ENCODE results near the gene ATP5PO.

Gene ATP5PO

DNA sequence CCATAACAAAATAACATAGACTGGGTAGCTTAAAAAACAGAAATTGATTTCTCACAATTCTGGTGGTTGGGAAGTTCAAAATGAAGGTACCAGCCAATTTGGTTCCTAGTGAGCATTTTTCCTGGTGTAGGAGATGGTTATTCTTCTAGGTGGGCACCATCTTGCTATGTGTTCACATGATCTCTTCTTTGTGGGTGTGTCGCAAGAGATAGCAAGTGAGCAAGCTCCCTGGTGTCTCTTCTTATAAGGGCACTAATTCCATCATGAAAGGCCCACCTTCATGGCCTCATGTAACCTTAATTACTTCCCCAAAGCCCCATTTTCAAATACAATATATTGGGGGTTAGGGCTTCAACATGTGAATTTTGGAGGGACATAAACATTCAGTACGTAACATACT lies 38.8 kb upstream of the ATP5PO start:
- TF ChIP-seq, protein P1, sequence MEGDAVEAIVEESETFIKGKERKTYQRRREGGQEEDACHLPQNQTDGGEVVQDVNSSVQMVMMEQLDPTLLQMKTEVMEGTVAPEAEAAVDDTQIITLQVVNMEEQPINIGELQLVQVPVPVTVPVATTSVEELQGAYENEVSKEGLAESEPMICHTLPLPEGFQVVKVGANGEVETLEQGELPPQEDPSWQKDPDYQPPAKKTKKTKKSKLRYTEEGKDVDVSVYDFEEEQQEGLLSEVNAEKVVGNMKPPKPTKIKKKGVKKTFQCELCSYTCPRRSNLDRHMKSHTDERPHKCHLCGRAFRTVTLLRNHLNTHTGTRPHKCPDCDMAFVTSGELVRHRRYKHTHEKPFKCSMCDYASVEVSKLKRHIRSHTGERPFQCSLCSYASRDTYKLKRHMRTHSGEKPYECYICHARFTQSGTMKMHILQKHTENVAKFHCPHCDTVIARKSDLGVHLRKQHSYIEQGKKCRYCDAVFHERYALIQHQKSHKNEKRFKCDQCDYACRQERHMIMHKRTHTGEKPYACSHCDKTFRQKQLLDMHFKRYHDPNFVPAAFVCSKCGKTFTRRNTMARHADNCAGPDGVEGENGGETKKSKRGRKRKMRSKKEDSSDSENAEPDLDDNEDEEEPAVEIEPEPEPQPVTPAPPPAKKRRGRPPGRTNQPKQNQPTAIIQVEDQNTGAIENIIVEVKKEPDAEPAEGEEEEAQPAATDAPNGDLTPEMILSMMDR (IDR thresholded peaks at IDR 0.05; ENCODE audit: low read depth, low read length) = no peak
- no peak overlapping the region for H3K4me3 ChIP-seq (ENCODE audit: low read depth, low read length)

DNA sequence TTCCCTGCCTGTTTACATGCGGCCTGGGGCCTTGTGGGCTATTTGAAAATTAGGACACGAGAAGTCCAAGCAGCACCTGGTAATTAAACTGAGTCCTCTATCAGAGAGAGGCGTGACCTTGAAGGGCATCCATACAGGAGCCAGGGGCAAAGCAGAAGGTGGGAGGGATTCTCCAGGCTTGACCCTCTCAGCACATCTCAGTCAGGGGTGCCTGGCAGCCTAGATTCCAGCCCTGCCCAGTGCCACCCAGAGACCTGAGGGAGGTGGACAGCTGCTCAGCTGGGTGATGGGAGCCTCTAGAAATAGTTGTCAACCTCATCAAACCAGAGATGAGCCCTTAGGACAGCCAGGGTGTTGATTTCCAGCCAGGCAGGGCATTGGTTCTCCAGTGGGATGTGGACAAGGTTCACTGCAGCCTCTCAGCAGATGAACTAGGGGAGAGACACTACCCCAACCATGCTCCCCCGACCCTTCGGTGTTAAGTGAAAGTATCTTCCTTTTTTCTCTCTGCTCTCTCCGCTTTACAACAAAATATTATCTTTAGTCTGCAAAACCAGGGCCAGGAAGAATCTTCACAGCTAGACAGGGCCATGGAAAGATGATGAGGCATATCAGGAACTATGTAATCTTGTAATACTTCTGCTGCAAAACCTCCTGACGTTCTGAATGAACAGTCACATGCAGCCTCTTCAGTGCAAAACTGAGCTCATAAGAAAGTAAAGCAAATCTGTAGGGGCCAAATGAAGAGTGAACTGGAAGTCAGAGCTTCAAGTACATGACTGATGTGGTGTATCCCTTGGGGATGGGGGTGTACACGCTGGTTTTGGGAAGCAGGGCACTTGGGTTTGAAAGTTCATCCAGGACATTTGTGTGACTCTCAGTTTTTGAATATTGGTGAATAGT lies 35.9 kb upstream of the ATP5PO start:
- H3K4me3 ChIP-seq (ENCODE audit: low read depth, low read length) = no peak overlapping the region
- TF ChIP-seq, protein P1 (IDR thresholded peaks at IDR 0.05; ENCODE audit: low read depth, low read length) = no peak

DNA sequence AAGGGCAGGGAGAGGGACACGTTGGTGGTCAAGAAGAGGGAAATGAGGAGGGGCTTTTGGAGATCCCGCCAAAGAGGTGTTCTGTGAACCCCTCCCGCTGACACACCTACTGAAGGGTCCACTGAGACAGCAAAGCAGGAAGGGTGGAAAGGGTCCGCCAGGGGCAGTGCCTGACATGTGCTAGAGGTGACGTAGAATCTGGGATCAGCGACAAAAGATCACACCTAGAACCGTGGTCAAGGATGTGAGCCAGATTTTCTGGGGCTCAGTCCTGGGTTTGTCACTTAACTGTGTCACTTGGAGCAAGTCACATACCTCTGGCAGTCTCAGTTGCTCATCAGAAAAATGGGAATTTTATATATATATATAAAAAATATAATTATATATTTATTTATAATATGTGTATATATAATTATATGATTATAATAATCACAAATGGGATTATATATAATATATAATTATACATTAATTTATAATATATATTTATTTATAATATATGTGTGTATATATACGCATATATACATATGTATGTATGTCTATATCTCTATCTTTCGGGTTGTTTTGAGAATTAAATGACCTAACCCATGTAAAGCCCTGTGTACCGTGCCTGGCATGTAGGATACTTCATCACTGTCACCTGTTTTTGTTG lies 35.0 kb upstream of the ATP5PO start:
- TF ChIP-seq, protein P1 (IDR thresholded peaks at IDR 0.05; ENCODE audit: low read depth, low read length) = no peak
- H3K4me3 ChIP-seq (ENCODE audit: low read depth, low read length) = no peak overlapping the region

DNA sequence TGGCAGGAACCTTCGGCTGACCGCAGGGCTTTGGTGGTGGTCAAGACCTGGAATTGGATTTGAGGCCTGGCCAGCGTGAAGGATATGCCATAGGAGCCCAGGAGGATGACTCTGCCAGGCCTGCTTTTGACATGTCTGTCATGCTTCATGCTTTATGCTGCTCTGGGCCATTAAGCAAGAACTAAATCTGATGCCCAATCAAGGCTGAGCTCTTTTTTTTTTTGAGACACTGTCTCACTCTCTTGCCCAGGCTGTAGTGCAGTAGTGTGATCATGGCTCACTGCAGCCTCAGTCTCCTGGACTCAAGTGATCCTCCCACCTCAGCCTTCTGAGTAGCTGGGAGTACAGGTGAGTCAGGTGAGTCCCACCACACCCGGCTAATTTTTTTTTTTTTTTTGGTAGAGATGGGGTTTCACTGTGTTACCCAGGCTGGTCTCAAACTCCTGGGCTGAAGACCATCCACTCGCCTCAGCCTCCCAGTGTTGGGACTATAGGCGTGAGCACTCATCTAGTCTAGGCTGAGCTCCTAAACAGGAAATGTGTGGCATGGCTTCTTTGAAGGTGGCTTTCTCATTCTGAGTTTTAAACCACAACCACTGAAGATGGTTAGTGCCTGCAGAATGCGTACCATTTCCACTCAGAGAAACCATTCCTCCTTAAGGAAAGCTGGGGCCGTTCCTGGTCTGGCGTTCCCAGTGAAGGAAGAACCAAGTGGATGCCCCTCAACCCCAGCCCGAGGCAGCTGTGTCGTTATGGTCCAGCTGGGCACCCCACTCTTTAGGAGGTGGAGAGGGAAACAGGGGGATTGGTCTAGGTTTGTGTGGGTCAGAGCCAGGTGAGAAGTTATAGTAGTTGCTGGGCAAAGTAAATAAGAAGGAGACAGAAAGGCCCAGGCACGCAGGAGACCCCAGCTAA lies 34.2 kb upstream of the ATP5PO start:
- H3K4me3 ChIP-seq (ENCODE audit: low read depth, low read length) = no peak overlapping the region
- TF ChIP-seq, protein P1 (IDR thresholded peaks at IDR 0.05; ENCODE audit: low read depth, low read length) = no peak

DNA sequence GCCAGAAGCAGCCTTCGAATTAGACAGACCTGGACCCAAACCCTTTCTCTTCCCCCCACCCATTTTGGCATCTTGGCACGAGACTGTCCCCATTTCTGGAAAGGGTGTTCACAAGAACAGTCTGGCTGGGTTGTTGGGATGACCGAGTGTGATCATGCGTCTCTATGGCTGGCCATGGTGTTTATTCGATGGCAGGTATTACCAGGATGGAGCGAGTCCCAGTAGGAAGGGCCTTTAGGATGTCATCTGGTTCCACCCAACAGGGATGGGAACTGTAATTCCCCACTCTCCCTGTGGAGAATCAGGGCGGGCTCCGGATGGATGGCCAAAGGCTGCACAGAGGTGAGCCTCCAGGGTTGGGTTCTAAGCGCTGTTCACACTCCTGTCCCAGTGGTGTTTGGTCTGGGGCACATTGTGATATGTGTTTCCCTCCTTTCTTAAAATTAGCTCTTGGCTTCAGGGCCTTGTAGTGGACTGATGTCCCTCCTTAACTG lies 33.4 kb upstream of the ATP5PO start:
- TF ChIP-seq, protein P1 (IDR thresholded peaks at IDR 0.05; ENCODE audit: low read depth, low read length) = no peak
- no peak overlapping the region for H3K4me3 ChIP-seq (ENCODE audit: low read depth, low read length)

DNA sequence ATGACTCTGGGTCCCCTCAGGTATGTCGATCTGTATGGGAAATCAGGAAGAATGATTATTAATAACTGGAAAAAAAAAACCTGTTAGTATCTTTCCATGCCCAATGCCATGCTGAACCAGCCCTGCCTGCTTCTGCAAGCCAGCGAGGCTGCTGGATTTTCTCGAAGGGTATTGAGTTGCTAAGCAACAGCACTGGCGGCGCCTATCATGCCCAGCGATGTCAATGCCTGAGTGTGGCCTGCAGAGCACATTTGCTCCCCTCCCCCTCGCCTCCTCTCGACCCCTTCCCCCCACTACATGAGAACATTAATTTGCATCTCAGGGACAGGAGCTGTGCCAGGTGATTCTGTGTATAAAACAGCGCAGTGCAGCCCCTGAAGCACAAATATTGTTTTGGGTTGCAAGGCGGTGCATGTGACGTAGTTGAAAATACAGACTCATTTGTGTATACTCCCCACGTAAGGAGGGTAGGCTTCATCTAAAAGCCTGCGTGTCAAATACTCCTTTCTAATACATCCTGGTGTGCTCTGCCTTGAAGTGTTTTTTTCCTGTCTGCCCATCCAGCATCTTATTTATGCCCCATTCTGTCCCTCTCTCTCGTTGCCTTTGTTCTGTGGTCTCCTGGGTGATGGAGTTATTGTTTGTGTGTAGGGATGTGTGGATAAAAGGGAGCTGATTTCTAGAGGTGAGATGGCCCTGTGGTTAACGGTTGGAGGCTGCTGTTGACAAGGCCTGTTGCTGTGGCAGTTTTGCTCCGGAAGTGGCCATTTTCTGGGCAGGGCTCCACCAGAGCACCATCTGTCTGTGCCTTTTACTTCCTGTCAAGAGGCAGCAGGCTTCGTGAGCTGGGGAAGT lies 32.7 kb upstream of the ATP5PO start:
- TF ChIP-seq, protein P1 (IDR thresholded peaks at IDR 0.05; ENCODE audit: low read depth, low read length) = no peak
- H3K4me3 ChIP-seq (ENCODE audit: low read depth, low read length) = peak overlapping the region; percentile 47

Data from WI38 (cell line).